HepG2 (cell line): ENCODE measurements around the gene IPCEF1. TPM values are rescaled to one million over a fixed set of nuclear protein-coding genes. Genes with fewer than 3 reads are reported as not detected.

Source experiments
- ATAC-seq: fragments of 200-7000 bp; cut with Tn5 transposase; 3 replicates; pipeline ENCODE4 v1.9.1; 2020; ENCODE audit warnings: mild to moderate bottlenecking, moderate library complexity
- BruUV-seq: library from RNA; stranded (reverse); fragments of 400-500 nt; replicated peaks from 2 replicates; lab custom pipeline; 2021; lab: Mats Ljungman, UMichigan
- CTCF ChIA-PET: fragments of 300-600 bp; formaldehyde crosslinking; extraction: SDS; loops from one replicate; lab custom pipeline; 2021; ENCODE audit warnings: low total read pairs, inconsistent platforms, low intra/inter-chr PET ratio; lab: Yijun Ruan, JAX
- POLR2A ChIA-PET: fragments of 350-600 bp; sonication (Branson Sonifier 250); formaldehyde crosslinking; loops from one replicate; lab custom pipeline; 2020; ENCODE audit warnings: antibody characterized with exemption, inconsistent platforms; lab: Yijun Ruan, JAX
- DNase-seq: peaks from one replicate; pipeline ENCODE4 v3.0.0-alpha.2; 2015; ENCODE audit warnings: low spot score
- FAIRE-seq: peaks from 3 replicates; lab custom pipeline; 2011; peaks lifted over from hg19 to GRCh38; lab: Jason Lieb, UNC
- H2AFZ ChIP-seq: one replicate; pipeline ENCODE4 v1.6.1; 2011; ENCODE audit warnings: low read length, inconsistent platforms
- H3K27ac ChIP-seq: fragments of 300-600 bp; 3 replicates; pipeline ENCODE4 v1.8.0; 2011; ENCODE audit warnings: mixed run types, mild to moderate bottlenecking, mixed read lengths, low read length, inconsistent platforms; ENCODE audit not compliant: insufficient read depth; ENCODE audit errors: extremely low read length
- H3K27me3 ChIP-seq, 2 experiments: fragments of 200-600 bp in 1 of 2; 2 replicates in 1 of 2; 3 replicates in 1 of 2; pipeline versions ENCODE4 v1.6.0 to v1.8.0; 2011; ENCODE audit warnings: low read length in 2 of 2, mild to moderate bottlenecking in 2 of 2, moderate library complexity in 2 of 2, inconsistent platforms in 1 of 2; ENCODE audit not compliant: insufficient read depth in 2 of 2, control insufficient read depth in 1 of 2
- H3K36me3 ChIP-seq, 2 experiments: fragments of 200-600 bp in 1 of 2; replicated peaks in 1 of 2; 2 replicates in 1 of 2; 3 replicates in 1 of 2; pipeline versions ENCODE4 v1.5.1 to v1.8.0; 2011; ENCODE audit warnings: low read length in 2 of 2, inconsistent platforms in 1 of 2; ENCODE audit not compliant: insufficient read depth in 2 of 2, control insufficient read depth in 1 of 2
- H3K4me1 ChIP-seq: 2 replicates; pipeline ENCODE4 v1.5.1; 2012; ENCODE audit warnings: low read length, inconsistent platforms; ENCODE audit not compliant: insufficient read depth
- H3K4me2 ChIP-seq: 2 replicates; pipeline ENCODE4 v1.6.0; 2011; ENCODE audit warnings: low read depth, low read length, inconsistent platforms
- H3K4me3 ChIP-seq, 3 experiments: fragments of 200-600 bp in 1 of 3; sonication (generic), shearing (Covaris generic) in 1 of 3; replicated peaks in 1 of 3; 2 replicates each; pipeline ENCODE4 v1.5.1; 2011 to 2016; ENCODE audit warnings: low read length in 3 of 3, inconsistent platforms in 2 of 3, low read depth in 2 of 3, mild to moderate bottlenecking in 2 of 3, control low read depth in 1 of 3, mixed read lengths in 1 of 3; ENCODE audit not compliant: insufficient read depth in 1 of 3
- H3K79me2 ChIP-seq: one replicate; pipeline ENCODE4 v1.6.1; 2011; ENCODE audit warnings: low read length, inconsistent platforms; ENCODE audit not compliant: insufficient read depth
- H3K9ac ChIP-seq: 2 replicates; pipeline ENCODE4 v1.6.0; 2011; ENCODE audit warnings: mild to moderate bottlenecking, low read depth, low read length, inconsistent platforms; ENCODE audit not compliant: insufficient read depth
- H3K9me3 ChIP-seq: 2 replicates; pipeline ENCODE4 v1.5.1; 2012; ENCODE audit warnings: mild to moderate bottlenecking, low read length
- H4K20me1 ChIP-seq: 2 replicates; pipeline ENCODE4 v1.6.0; 2011; ENCODE audit warnings: inconsistent platforms, mild to moderate bottlenecking, low read length, moderate library complexity; ENCODE audit not compliant: insufficient read depth
- ARID5B ChIP-seq: IDR thresholded peaks from 2 replicates; pipeline ENCODE4 v1.4.0; 2020; ENCODE audit warnings: mild to moderate bottlenecking, missing genetic modification reagents
- NFIB ChIP-seq: sonication (generic); formaldehyde crosslinking; IDR thresholded peaks from 2 replicates; pipeline ENCODE4 v1.9.0; 2021; ENCODE audit warnings: missing genetic modification reagents, mild to moderate bottlenecking, borderline replicate concordance
- POGK ChIP-seq: sonication (generic); formaldehyde crosslinking; conservative IDR thresholded peaks from 2 replicates; pipeline ENCODE4 v1.8.0; 2022; ENCODE audit warnings: mild to moderate bottlenecking, moderate library complexity, missing genetic modification reagents
- SIN3A ChIP-seq: IDR thresholded peaks from 2 replicates; pipeline ENCODE4 v1.6.1; 2011; ENCODE audit warnings: low read depth, mild to moderate bottlenecking, control low read depth, low read length, borderline replicate concordance
- SNAI1 ChIP-seq: sonication (generic); formaldehyde crosslinking; IDR thresholded peaks from 2 replicates; pipeline ENCODE4 v1.5.0; 2020; ENCODE audit warnings: mild to moderate bottlenecking, missing genetic modification reagents, borderline replicate concordance
- ZNF235 ChIP-seq: sonication (generic); formaldehyde crosslinking; IDR thresholded peaks from 2 replicates; pipeline ENCODE4 v1.8.1; 2023; ENCODE audit warnings: mild to moderate bottlenecking, missing genetic modification reagents, borderline replicate concordance
- WGBS: methylation state at CpG from one replicate; pipeline ENCODE4 v1.1.6; 2017; ENCODE audit warnings: low lambda C conversion rate; 5-methylcytosine and 5-hydroxymethylcytosine counted together
- in situ Hi-C: cut with HindIII; loops from 2 replicates; pipeline ENCODE4 v1.10.0; 2017; ENCODE audit warnings: low pct_unique_long_range_greater_than_20kb; ENCODE audit not compliant: extremely low pct_ligation_motif_present
- intact Hi-C: fragments of 100-400 bp; cut with micrococcal nuclease; formaldehyde crosslinking; loops from one replicate; pipeline ENCODE4 v1.10.0; 2022; ENCODE audit not compliant: unreplicated experiment
- polyA plus RNA-seq, 8 experiments: library from polyadenylated mRNA; depleted of rRNA in 3 of 8; stranded (reverse) in 7 of 8; unstranded in 1 of 8; fragments of >200 nt; fragmentation: Illumina TruSeq in 4 of 8; extraction: Trizol in 4 of 8; gene quantifications; 2 replicates each; pipeline versions ENCODE4 v1.2.1 to v1.2.3, GENCODE V29; 2011 to 2016; ENCODE audit warnings: low read depth in 4 of 8, missing spikeins in 1 of 8, mixed read lengths in 1 of 8; ENCODE audit not compliant: insufficient read depth in 1 of 8
- total RNA-seq, 5 experiments: library from RNA; depleted of rRNA; stranded (reverse); fragments of >200 nt; fragmentation: Illumina TruSeq; extraction: Trizol; gene quantifications; 2 replicates each; pipeline ENCODE4 v1.2.3, GENCODE V29; 2016; ENCODE audit warnings: low read depth in 1 of 5

The IPCEF1 gene
- total and polyA plus RNA-seq, 2 of the 13 experiments (the other 11 are each of a cell fraction or from before 2014, with no cell fraction given) = 0.03 TPM; not detected in 1

- Histone ChIP-seq H3K27ac (no peak overlapping the region), H3K27me3 (no peaks in the 10 kb centered on the region), H3K79me2 (no peaks in the 10 kb centered on the region), H3K4me3 (no peak overlapping the region), H3K4me1 (no peaks in the 10 kb centered on the region), H3K36me3 (peaks cover 31 to 73% of the 10 kb centered on the region in 2 experiments), H3K9ac (no peak overlapping the region), H3K9me3 (no peaks in the 10 kb centered on the region), H2AFZ (no peak overlapping the region), H4K20me1 (no peaks in the 10 kb centered on the region), H3K4me2 (no peak overlapping the region)
- FAIRE-seq = no peak
- ChIA-PET POLR2A (no interaction called here), CTCF (no interaction called here)
- in situ Hi-C loops = no loop called here
- TSS peak; percentile 25 for BruUV-seq
- no peak for ATAC-seq
- TF ChIP-seq NFIB (CRISPR knock-in tag) (no peak), SNAI1 (no peak), ZNF235 (no peak), POGK (CRISPR knock-in tag) (no peak), ARID5B (CRISPR knock-in tag) (no peak), SIN3A (no peak)
- 97% methylated on average over 6 of the region's 6 CpGs for WGBS
- no peak for DNase-seq
- intact Hi-C loops = no loop called here
Observed at GRCh38 chr6:154404791-154405400, 48.3 kb upstream of the IPCEF1 start.
